HFF-Myc (cell line): Measurements from ENCODE around the gene ZMYND8.

ENCODE experiments used
- DNase-seq: peaks from one replicate; pipeline ENCODE4 v3.0.0-alpha.2; 2011; ENCODE audit warnings: low read depth; ENCODE audit errors: extremely low read depth
- H3K4me3 ChIP-seq: replicated peaks from 2 replicates; pipeline ENCODE4 v1.5.1; 2011; ENCODE audit warnings: low read depth, mild to moderate bottlenecking, control low read depth, low read length
- CTCF ChIP-seq: IDR thresholded peaks from 2 replicates; pipeline ENCODE4 v1.5.1; 2012; ENCODE audit warnings: mild to moderate bottlenecking, low read depth, low read length, control low read depth; ENCODE audit errors: missing control alignments

Gene ZMYND8

GRCh38 chr20:47239719-47240067 lies 116.8 kb downstream of the ZMYND8 start:
- TF ChIP-seq CTCF = no peak
- DNase-seq = no peak
- no peak overlapping the region for H3K4me3 ChIP-seq

DNA sequence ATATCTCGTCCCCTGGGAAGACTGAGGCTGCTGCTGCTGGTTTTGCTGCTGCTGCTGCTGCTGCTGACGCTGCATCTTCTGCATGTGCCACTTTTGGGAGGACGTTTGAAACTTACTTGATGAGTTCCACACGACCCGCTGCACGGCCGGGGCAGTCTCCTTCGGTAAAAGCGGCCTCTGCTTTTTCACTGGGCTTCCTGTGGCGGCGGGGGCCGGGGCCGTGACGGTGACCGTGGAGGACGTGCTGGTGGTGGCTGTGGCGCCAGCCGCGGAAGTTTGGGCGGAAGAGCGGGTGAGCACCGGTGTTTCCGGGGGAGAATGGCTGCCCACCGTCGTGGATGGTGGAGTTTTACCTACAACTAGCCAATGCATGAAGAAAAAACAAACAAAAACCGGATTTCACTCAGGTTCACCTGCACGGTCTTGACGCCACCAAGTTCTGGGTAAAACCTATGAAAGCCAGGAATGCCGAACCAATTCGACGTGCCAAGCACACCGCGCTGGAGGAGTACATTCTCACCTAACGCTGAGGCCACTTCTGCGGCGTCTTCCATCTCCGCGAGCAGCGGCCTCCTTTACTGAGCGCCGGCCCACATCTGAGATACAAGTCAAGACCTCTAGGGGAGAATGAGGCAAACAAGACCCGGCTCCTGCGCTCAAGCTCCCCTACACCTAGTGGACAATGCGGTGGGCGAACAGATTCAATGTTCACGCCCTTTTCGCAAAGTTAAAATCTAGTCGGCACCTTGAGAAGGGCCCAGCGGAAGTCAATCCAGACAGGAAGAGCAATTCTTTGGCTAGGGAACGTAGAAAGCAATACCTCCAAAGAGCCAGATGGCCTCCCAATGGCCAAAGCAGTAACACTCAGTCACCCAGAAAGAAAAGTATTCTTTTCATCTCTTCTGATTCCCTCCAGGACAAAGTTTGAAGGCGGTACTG lies 117.5 kb downstream of the ZMYND8 start:
- TF ChIP-seq CTCF = no peak
- H3K4me3 ChIP-seq = no peak overlapping the region
- DNase-seq = no peak

DNA sequence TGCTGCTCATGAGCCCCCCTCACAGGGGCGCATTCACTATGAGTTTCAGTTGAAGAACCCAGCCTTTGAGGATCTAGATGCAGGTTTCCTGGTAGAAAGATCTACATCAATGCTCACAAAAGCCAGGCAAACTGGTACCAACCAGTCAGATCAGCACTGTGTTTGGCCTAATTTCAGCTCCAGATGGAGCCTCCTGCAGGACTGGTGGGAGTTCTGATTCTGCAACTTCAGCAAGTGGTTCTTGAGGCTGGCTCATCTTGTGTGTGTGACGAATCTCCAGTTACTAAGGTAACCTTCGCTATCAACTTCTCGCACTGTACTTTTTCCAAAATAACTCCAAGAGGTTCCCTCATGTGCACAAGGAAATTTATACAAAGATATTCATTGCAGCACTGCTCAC lies 118.8 kb downstream of the ZMYND8 start:
- no peak overlapping the region for H3K4me3 ChIP-seq
- TF ChIP-seq CTCF = no peak
- no peak for DNase-seq

- TF ChIP-seq CTCF = no peak
- no peak for DNase-seq
Observed at GRCh38 chr20:47236639-47236900, 119.9 kb downstream of the ZMYND8 start.

GRCh38 chr20:47235853-47236638 lies 120.5 kb downstream of the ZMYND8 start:
- no peak for DNase-seq
- TF ChIP-seq CTCF = no peak
- no peak overlapping the region for H3K4me3 ChIP-seq

More at GRCh38 chr20:47236639-47236900, 119.9 kb downstream of the ZMYND8 start:
- H3K4me3 ChIP-seq = no peak overlapping the region

DNA sequence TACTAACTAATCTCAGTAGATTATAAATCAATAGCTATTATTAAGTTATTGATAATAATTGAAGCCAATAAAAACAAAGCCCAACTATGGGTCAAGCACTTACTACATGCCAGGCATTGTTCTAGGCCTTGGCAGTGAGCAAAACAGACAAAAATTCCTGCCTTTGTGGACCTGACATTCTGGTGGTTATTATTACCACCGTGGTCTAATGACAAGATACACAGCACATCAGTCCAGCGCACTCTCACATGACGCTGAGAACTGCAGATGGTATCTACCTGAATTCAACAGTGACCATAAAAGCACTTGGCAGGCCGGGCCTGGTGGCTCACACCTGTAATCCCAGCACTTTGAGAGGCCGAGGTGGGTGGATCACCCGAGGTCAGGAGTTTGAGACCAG lies 121.4 kb downstream of the ZMYND8 start:
- no peak for DNase-seq
- no peak overlapping the region for H3K4me3 ChIP-seq
- TF ChIP-seq CTCF = no peak
